Measurements from ENCODE around the gene LMTK3. TPM values are rescaled to one million over a fixed set of nuclear protein-coding genes. Genes with fewer than 3 reads are reported as not detected.

Gene LMTK3
- total RNA-seq (2014; rRNA removed; shearing (Covaris generic); ENCODE audit: low replicate concordance) = 4.2 and 10.5 TPM in 2 replicates

- in situ Hi-C loops (cut with HindIII; ENCODE audit: low pct_unique_long_range_greater_than_20kb, low sequenced_read_pairs) = no loop called here
Measured at GRCh38 chr19:48511800-48512503, at the start of gene LMTK3. LMTK3 (minus strand) TSS chr19:48511835; CDS start chr19:48511576, 259 bp downstream.

GRCh38 chr19:48561412-48561811 is 49.8 kb upstream of the LMTK3 start:
- DNase-seq (ENCODE audit: low read depth) = peak; percentile 80
- in situ Hi-C loops (cut with HindIII; ENCODE audit: low pct_unique_long_range_greater_than_20kb, low sequenced_read_pairs) = no loop called here

More at GRCh38 chr19:48511800-48512503, at the start of gene LMTK3:
- no peak for DNase-seq (ENCODE audit: low read depth)

GRCh38 chr19:48560095-48560530 is 48.5 kb upstream of the LMTK3 start:
- in situ Hi-C loops (cut with HindIII; ENCODE audit: low pct_unique_long_range_greater_than_20kb, low sequenced_read_pairs) = no loop called here

GRCh38 chr19:48558018-48558684 is 46.5 kb upstream of the LMTK3 start:
- peak; percentile 100 for DNase-seq (ENCODE audit: low read depth)
- in situ Hi-C loops (cut with HindIII; ENCODE audit: low pct_unique_long_range_greater_than_20kb, low sequenced_read_pairs) = no loop called here

More at GRCh38 chr19:48560095-48560530, 48.5 kb upstream of the LMTK3 start:
- DNase-seq (ENCODE audit: low read depth) = no peak

- in situ Hi-C loops (cut with HindIII; ENCODE audit: low pct_unique_long_range_greater_than_20kb, low sequenced_read_pairs) = no loop called here
- DNase-seq (ENCODE audit: low read depth) = no peak
Measured at GRCh38 chr19:48556825-48557224, 45.2 kb upstream of the LMTK3 start.

GRCh38 chr19:48556163-48556562 is 44.5 kb upstream of the LMTK3 start:
- in situ Hi-C loops (cut with HindIII; ENCODE audit: low pct_unique_long_range_greater_than_20kb, low sequenced_read_pairs) = no loop called here
- DNase-seq (ENCODE audit: low read depth) = peak; percentile 96

- peak; percentile 85 for DNase-seq (ENCODE audit: low read depth)
- in situ Hi-C loops (cut with HindIII; ENCODE audit: low pct_unique_long_range_greater_than_20kb, low sequenced_read_pairs) = no loop called here
Measured at GRCh38 chr19:48554385-48555091, 42.9 kb upstream of the LMTK3 start.

- in situ Hi-C loops (cut with HindIII; ENCODE audit: low pct_unique_long_range_greater_than_20kb, low sequenced_read_pairs) = no loop called here
- peak; percentile 95 for DNase-seq (ENCODE audit: low read depth)
Measured at GRCh38 chr19:48553676-48554384, 42.2 kb upstream of the LMTK3 start.

- DNase-seq (ENCODE audit: low read depth) = no peak
- in situ Hi-C loops (cut with HindIII; ENCODE audit: low pct_unique_long_range_greater_than_20kb, low sequenced_read_pairs) = no loop called here
Measured at GRCh38 chr19:48552406-48553322, 41.0 kb upstream of the LMTK3 start.

GRCh38 chr19:48551437-48552302 is 40.0 kb upstream of the LMTK3 start, which contains the start of gene SULT2B1:
SULT2B1 (plus strand) TSS chr19:48552172; CDS start chr19:48552253, 81 bp downstream.
- DNase-seq (ENCODE audit: low read depth) = no peak

GRCh38 chr19:48549380-48549779 is 37.7 kb upstream of the LMTK3 start:
- no peak for DNase-seq (ENCODE audit: low read depth)
- in situ Hi-C loops (cut with HindIII; ENCODE audit: low pct_unique_long_range_greater_than_20kb, low sequenced_read_pairs) = no loop called here

More at GRCh38 chr19:48551437-48552302, 40.0 kb upstream of the LMTK3 start, which contains the start of gene SULT2B1:
- in situ Hi-C loops (cut with HindIII; ENCODE audit: low pct_unique_long_range_greater_than_20kb, low sequenced_read_pairs) = no loop called here

GRCh38 chr19:48548253-48548911 is 36.7 kb upstream of the LMTK3 start:
- in situ Hi-C loops (cut with HindIII; ENCODE audit: low pct_unique_long_range_greater_than_20kb, low sequenced_read_pairs) = no loop called here

GRCh38 chr19:48547722-48548121 is 36.1 kb upstream of the LMTK3 start:
- no peak for DNase-seq (ENCODE audit: low read depth)
- in situ Hi-C loops (cut with HindIII; ENCODE audit: low pct_unique_long_range_greater_than_20kb, low sequenced_read_pairs) = no loop called here

More at GRCh38 chr19:48548253-48548911, 36.7 kb upstream of the LMTK3 start:
- DNase-seq (ENCODE audit: low read depth) = no peak

- DNase-seq (ENCODE audit: low read depth) = no peak
- in situ Hi-C loops (cut with HindIII; ENCODE audit: low pct_unique_long_range_greater_than_20kb, low sequenced_read_pairs) = no loop called here
Measured at GRCh38 chr19:48544856-48545750, 33.5 kb upstream of the LMTK3 start.

- DNase-seq (ENCODE audit: low read depth) = peak; percentile 73
- in situ Hi-C loops (cut with HindIII; ENCODE audit: low pct_unique_long_range_greater_than_20kb, low sequenced_read_pairs) = no loop called here
Measured at GRCh38 chr19:48543121-48543710, 31.6 kb upstream of the LMTK3 start.

Data from Caki2 (cell line).